WTC11 (cell line): ENCODE data around the gene SYNE3. TPM values are rescaled to one million over a fixed set of nuclear protein-coding genes. Genes with fewer than 3 reads are reported as not detected.

Experiments
- CREB1 ChIP-seq: sonication (generic); formaldehyde crosslinking; IDR thresholded peaks from 2 replicates; pipeline ENCODE4 v1.8.0; 2023; ENCODE audit warnings: mild to moderate bottlenecking, missing genetic modification reagents
- ESRRA ChIP-seq: sonication (generic); formaldehyde crosslinking; IDR thresholded peaks from 2 replicates; pipeline ENCODE4 v1.8.1; 2022; ENCODE audit warnings: mild to moderate bottlenecking, missing genetic modification reagents, borderline replicate concordance
- ETV6 ChIP-seq: sonication (generic); formaldehyde crosslinking; IDR thresholded peaks from 2 replicates; pipeline ENCODE4 v1.8.1; 2022; ENCODE audit warnings: mild to moderate bottlenecking, missing genetic modification reagents
- FOXJ3 ChIP-seq: sonication (generic); formaldehyde crosslinking; IDR thresholded peaks from 2 replicates; pipeline ENCODE4 v1.9.0; 2021; ENCODE audit warnings: missing genetic modification reagents, mild to moderate bottlenecking, borderline replicate concordance
- FOXK1 ChIP-seq: sonication (generic); formaldehyde crosslinking; IDR thresholded peaks from 2 replicates; pipeline ENCODE4 v1.8.0; 2022; ENCODE audit warnings: mild to moderate bottlenecking, moderate library complexity, missing genetic modification reagents
- IRF2 ChIP-seq: sonication (generic); formaldehyde crosslinking; IDR thresholded peaks from 2 replicates; pipeline ENCODE4 v1.8.0; 2022; ENCODE audit warnings: low read depth, missing genetic modification reagents, borderline replicate concordance
- MYBL2 ChIP-seq: sonication (generic); formaldehyde crosslinking; IDR thresholded peaks from 2 replicates; pipeline ENCODE4 v1.8.1; 2023; ENCODE audit warnings: mild to moderate bottlenecking, moderate library complexity, missing genetic modification reagents
- NFATC4 ChIP-seq: fragments of 250-450 bp; sonication (Bioruptor Pico); IDR thresholded peaks from 2 replicates; pipeline ENCODE4 v1.9.0; 2021; ENCODE audit warnings: mild to moderate bottlenecking
- NFYB ChIP-seq: sonication (generic); formaldehyde crosslinking; conservative IDR thresholded peaks from 2 replicates; pipeline ENCODE4 v1.8.0; 2022; ENCODE audit warnings: low read depth, missing genetic modification reagents
- RORB ChIP-seq: fragments of 250-450 bp; sonication (Bioruptor Pico); IDR thresholded peaks from 2 replicates; pipeline ENCODE4 v1.9.0; 2021; ENCODE audit warnings: mild to moderate bottlenecking
- SP1 ChIP-seq: sonication (generic); formaldehyde crosslinking; conservative IDR thresholded peaks from 2 replicates; pipeline ENCODE4 v1.8.1; 2022; ENCODE audit warnings: missing genetic modification reagents
- TCF7 ChIP-seq: sonication (generic); formaldehyde crosslinking; IDR thresholded peaks from 2 replicates; pipeline ENCODE4 v1.8.0; 2022; ENCODE audit warnings: mild to moderate bottlenecking, low read depth, missing genetic modification reagents, moderate library complexity
- TP53 ChIP-seq: sonication (generic); formaldehyde crosslinking; IDR thresholded peaks from 2 replicates; pipeline ENCODE4 v1.8.1; 2023; ENCODE audit warnings: mild to moderate bottlenecking, missing genetic modification reagents
- ZNF121 ChIP-seq: sonication (generic); formaldehyde crosslinking; IDR thresholded peaks from 2 replicates; pipeline ENCODE4 v1.8.0; 2023; ENCODE audit warnings: missing genetic modification reagents
- ZNF138 ChIP-seq: sonication (generic); formaldehyde crosslinking; conservative IDR thresholded peaks from 2 replicates; pipeline ENCODE4 v1.8.1; 2022; ENCODE audit warnings: mild to moderate bottlenecking, moderate library complexity, missing genetic modification reagents
- ZNF232 ChIP-seq: sonication (generic); formaldehyde crosslinking; IDR thresholded peaks from 2 replicates; pipeline ENCODE4 v1.8.0; 2022; ENCODE audit warnings: mild to moderate bottlenecking, missing genetic modification reagents
- ZNF263 ChIP-seq: sonication (generic); formaldehyde crosslinking; IDR thresholded peaks from 2 replicates; pipeline ENCODE4 v1.8.1; 2022; ENCODE audit warnings: low read depth, mild to moderate bottlenecking, moderate library complexity, missing genetic modification reagents
- total RNA-seq: library from RNA; stranded (reverse); gene quantifications from 3 replicates; pipeline ENCODE4 v1.2.3, GENCODE V29; 2021
- TF ChIP-seq, protein P1 (sequence below): sonication (generic); formaldehyde crosslinking; IDR thresholded peaks from 2 replicates; pipeline ENCODE4 v1.8.0; 2022; ENCODE audit warnings: mild to moderate bottlenecking, missing genetic modification reagents
- TF ChIP-seq, protein P2 (sequence below): sonication (generic); formaldehyde crosslinking; IDR thresholded peaks from 2 replicates; pipeline ENCODE4 v1.8.1; 2023; ENCODE audit warnings: mild to moderate bottlenecking, moderate library complexity, missing genetic modification reagents
- TF ChIP-seq, protein P3 (sequence below): fragments of 250-450 bp; sonication (Bioruptor Pico); conservative IDR thresholded peaks from 2 replicates; pipeline ENCODE4 v1.9.0; 2021; ENCODE audit warnings: mild to moderate bottlenecking
- TF ChIP-seq, protein P4 (sequence below): sonication (generic); formaldehyde crosslinking; IDR thresholded peaks from 2 replicates; pipeline ENCODE4 v1.8.0; 2022; ENCODE audit warnings: mild to moderate bottlenecking, missing genetic modification reagents
- TF ChIP-seq, protein P5 (sequence below): sonication (generic); formaldehyde crosslinking; IDR thresholded peaks from 2 replicates; pipeline ENCODE4 v1.8.1; 2023; ENCODE audit warnings: mild to moderate bottlenecking, missing genetic modification reagents
- TF ChIP-seq, protein P6 (sequence below): sonication (generic); formaldehyde crosslinking; IDR thresholded peaks from 2 replicates; pipeline ENCODE4 v1.8.0; 2022; ENCODE audit warnings: mild to moderate bottlenecking, missing genetic modification reagents
- TF ChIP-seq, protein P7 (sequence below): sonication (generic); formaldehyde crosslinking; IDR thresholded peaks from 2 replicates; pipeline ENCODE4 v1.8.0; 2023; ENCODE audit warnings: mild to moderate bottlenecking, missing genetic modification reagents
- TF ChIP-seq, protein P8 (sequence below): sonication (generic); formaldehyde crosslinking; conservative IDR thresholded peaks from 2 replicates; pipeline ENCODE4 v1.8.1; 2023; ENCODE audit warnings: mild to moderate bottlenecking, low read depth, missing genetic modification reagents, moderate library complexity

SYNE3 gene
- total RNA-seq, 1 experiment from 2014 or later = 0.24 TPM

DNA sequence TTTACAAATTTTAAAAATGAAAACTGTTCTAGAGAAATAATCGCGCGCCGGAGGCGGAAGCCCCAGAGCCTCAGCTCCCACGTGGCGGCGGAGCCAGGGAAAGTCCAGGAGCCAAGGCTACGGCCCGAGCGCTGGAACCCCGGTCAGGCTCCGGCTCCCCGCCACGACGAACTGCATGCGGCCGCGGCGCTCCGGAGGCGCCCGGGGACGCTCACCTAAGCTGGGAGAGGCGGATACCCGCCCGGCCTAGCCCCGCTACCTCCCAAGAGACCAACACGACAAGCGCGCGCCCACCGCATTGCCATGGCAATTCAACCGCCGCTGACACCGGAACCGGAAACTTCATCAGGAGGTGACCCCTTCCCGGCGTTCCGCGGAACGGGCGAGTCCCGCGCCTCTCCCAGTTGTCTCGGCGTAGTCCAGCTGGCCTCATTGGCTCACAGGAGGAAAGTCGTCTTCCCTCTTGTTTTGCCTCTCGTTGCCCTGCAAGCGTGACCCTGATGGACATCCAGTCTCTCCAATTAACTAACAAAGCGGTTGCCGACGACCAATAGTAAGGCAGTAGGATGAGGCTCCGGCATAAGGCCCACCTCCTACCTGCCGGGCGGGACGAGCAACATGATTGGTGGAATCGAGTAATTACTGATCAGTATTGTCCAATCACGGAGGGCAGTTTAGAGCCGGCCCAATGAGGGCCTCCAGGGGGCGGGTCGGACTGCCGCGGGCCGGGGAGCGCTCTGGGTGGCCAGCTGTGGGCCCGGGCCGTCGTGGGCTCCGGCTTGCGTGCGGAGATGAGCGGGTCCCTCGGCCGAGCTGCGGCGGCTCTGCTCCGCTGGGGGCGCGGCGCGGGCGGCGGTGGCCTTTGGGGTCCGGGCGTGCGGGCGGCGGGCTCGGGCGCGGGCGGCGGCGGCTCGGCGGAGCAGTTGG, 18.1 kb upstream of the SYNE3 start, which contains the start of gene GLRX5 (continued):
- no peak for TF ChIP-seq ZNF138 (CRISPR knock-in tag)
- TF ChIP-seq ETV6 (CRISPR knock-in tag) = peak; percentile 74; the same call in 1 of the 2 replicates
- TF ChIP-seq, protein P1, sequence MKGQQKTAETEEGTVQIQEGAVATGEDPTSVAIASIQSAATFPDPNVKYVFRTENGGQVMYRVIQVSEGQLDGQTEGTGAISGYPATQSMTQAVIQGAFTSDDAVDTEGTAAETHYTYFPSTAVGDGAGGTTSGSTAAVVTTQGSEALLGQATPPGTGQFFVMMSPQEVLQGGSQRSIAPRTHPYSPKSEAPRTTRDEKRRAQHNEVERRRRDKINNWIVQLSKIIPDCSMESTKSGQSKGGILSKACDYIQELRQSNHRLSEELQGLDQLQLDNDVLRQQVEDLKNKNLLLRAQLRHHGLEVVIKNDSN = 0 out of 2 replicates have a peak, but pooled peaks have one; percentile 44
- TF ChIP-seq TCF7 (CRISPR knock-in tag) = no peak
- TF ChIP-seq IRF2 (CRISPR knock-in tag) = no peak
- TF ChIP-seq, protein P2, sequence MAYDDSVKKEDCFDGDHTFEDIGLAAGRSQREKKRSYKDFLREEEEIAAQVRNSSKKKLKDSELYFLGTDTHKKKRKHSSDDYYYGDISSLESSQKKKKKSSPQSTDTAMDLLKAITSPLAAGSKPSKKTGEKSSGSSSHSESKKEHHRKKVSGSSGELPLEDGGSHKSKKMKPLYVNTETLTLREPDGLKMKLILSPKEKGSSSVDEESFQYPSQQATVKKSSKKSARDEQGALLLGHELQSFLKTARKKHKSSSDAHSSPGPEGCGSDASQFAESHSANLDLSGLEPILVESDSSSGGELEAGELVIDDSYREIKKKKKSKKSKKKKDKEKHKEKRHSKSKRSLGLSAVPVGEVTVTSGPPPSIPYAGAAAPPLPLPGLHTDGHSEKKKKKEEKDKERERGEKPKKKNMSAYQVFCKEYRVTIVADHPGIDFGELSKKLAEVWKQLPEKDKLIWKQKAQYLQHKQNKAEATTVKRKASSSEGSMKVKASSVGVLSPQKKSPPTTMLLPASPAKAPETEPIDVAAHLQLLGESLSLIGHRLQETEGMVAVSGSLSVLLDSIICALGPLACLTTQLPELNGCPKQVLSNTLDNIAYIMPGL (CRISPR knock-in tag) = 0 out of 2 replicates have a peak, but pooled peaks have one; percentile 48
- TF ChIP-seq FOXJ3 (CRISPR knock-in tag) = no peak
- TF ChIP-seq ZNF232 (CRISPR knock-in tag) = 0 out of 2 replicates have a peak, but pooled peaks have one; percentile 32
- peak; percentile 98 for TF ChIP-seq NFYB (CRISPR knock-in tag)
- no peak for TF ChIP-seq CREB1 (CRISPR knock-in tag)
- peak; percentile 92 for TF ChIP-seq MYBL2 (CRISPR knock-in tag)
- TF ChIP-seq, protein P3, sequence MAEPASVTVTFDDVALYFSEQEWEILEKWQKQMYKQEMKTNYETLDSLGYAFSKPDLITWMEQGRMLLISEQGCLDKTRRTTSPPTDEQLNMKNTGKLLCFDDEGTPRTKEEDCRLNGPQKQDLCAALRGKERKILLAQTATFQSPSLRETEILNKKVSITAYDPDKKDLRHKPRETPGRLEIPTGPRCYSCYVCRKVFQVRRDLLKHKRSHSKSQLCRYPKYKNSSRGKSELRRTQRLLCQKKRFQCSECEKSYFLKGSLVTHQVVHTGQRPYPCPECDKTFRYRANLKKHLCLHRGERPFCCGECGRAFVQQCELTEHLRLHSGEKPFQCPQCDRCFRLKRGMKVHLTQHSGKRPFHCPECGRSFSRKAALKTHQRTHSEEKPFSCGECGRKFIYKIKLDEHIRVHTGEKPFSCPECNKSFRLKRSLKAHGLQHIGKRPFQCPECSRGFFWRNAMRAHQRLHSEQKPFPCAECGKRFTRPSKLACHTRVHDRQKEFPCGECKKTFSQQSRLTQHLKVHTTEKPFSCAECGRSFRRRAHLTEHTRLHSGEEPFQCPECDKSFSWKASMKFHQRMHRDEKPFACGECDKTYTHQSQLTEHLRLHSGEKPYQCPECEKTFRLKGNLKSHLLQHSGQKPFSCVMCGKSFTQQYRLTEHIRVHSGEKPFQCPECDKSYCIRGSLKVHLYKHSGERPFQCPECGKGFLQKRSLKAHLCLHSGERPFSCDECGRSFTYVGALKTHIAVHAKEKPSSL (CRISPR knock-in tag) = no peak
- TF ChIP-seq SP1 = peak; percentile 67
- TF ChIP-seq, protein P4, sequence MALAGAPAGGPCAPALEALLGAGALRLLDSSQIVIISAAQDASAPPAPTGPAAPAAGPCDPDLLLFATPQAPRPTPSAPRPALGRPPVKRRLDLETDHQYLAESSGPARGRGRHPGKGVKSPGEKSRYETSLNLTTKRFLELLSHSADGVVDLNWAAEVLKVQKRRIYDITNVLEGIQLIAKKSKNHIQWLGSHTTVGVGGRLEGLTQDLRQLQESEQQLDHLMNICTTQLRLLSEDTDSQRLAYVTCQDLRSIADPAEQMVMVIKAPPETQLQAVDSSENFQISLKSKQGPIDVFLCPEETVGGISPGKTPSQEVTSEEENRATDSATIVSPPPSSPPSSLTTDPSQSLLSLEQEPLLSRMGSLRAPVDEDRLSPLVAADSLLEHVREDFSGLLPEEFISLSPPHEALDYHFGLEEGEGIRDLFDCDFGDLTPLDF (CRISPR knock-in tag) = no peak
- TF ChIP-seq FOXK1 = peak; percentile 95
- no peak for TF ChIP-seq TP53 (CRISPR knock-in tag)
- TF ChIP-seq, protein P5, sequence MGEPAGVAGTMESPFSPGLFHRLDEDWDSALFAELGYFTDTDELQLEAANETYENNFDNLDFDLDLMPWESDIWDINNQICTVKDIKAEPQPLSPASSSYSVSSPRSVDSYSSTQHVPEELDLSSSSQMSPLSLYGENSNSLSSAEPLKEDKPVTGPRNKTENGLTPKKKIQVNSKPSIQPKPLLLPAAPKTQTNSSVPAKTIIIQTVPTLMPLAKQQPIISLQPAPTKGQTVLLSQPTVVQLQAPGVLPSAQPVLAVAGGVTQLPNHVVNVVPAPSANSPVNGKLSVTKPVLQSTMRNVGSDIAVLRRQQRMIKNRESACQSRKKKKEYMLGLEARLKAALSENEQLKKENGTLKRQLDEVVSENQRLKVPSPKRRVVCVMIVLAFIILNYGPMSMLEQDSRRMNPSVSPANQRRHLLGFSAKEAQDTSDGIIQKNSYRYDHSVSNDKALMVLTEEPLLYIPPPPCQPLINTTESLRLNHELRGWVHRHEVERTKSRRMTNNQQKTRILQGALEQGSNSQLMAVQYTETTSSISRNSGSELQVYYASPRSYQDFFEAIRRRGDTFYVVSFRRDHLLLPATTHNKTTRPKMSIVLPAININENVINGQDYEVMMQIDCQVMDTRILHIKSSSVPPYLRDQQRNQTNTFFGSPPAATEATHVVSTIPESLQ (CRISPR knock-in tag) = no peak
- no peak for TF ChIP-seq ZNF263 (CRISPR knock-in tag)
- no peak for TF ChIP-seq ZNF121 (CRISPR knock-in tag)
- TF ChIP-seq, protein P6, sequence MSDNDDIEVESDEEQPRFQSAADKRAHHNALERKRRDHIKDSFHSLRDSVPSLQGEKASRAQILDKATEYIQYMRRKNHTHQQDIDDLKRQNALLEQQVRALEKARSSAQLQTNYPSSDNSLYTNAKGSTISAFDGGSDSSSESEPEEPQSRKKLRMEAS (CRISPR knock-in tag) = peak; percentile 86
- TF ChIP-seq, protein P7, sequence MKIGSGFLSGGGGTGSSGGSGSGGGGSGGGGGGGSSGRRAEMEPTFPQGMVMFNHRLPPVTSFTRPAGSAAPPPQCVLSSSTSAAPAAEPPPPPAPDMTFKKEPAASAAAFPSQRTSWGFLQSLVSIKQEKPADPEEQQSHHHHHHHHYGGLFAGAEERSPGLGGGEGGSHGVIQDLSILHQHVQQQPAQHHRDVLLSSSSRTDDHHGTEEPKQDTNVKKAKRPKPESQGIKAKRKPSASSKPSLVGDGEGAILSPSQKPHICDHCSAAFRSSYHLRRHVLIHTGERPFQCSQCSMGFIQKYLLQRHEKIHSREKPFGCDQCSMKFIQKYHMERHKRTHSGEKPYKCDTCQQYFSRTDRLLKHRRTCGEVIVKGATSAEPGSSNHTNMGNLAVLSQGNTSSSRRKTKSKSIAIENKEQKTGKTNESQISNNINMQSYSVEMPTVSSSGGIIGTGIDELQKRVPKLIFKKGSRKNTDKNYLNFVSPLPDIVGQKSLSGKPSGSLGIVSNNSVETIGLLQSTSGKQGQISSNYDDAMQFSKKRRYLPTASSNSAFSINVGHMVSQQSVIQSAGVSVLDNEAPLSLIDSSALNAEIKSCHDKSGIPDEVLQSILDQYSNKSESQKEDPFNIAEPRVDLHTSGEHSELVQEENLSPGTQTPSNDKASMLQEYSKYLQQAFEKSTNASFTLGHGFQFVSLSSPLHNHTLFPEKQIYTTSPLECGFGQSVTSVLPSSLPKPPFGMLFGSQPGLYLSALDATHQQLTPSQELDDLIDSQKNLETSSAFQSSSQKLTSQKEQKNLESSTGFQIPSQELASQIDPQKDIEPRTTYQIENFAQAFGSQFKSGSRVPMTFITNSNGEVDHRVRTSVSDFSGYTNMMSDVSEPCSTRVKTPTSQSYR = no peak
- no peak for TF ChIP-seq ESRRA (CRISPR knock-in tag)
- TF ChIP-seq RORB = no peak
- TF ChIP-seq NFATC4 (CRISPR knock-in tag) = no peak
- TF ChIP-seq, protein P8, sequence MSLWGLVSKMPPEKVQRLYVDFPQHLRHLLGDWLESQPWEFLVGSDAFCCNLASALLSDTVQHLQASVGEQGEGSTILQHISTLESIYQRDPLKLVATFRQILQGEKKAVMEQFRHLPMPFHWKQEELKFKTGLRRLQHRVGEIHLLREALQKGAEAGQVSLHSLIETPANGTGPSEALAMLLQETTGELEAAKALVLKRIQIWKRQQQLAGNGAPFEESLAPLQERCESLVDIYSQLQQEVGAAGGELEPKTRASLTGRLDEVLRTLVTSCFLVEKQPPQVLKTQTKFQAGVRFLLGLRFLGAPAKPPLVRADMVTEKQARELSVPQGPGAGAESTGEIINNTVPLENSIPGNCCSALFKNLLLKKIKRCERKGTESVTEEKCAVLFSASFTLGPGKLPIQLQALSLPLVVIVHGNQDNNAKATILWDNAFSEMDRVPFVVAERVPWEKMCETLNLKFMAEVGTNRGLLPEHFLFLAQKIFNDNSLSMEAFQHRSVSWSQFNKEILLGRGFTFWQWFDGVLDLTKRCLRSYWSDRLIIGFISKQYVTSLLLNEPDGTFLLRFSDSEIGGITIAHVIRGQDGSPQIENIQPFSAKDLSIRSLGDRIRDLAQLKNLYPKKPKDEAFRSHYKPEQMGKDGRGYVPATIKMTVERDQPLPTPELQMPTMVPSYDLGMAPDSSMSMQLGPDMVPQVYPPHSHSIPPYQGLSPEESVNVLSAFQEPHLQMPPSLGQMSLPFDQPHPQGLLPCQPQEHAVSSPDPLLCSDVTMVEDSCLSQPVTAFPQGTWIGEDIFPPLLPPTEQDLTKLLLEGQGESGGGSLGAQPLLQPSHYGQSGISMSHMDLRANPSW = no peak
